ENCODE data around the gene ZNF544. TPM values are rescaled to one million over a fixed set of nuclear protein-coding genes. Genes with fewer than 3 reads are reported as not detected.

ZNF544 gene
- total and polyA plus RNA-seq, 2 of the 8 experiments (the other 6 are each of a cell fraction or from before 2014, with no cell fraction given): 48.8 to 60.8 TPM

DNA sequence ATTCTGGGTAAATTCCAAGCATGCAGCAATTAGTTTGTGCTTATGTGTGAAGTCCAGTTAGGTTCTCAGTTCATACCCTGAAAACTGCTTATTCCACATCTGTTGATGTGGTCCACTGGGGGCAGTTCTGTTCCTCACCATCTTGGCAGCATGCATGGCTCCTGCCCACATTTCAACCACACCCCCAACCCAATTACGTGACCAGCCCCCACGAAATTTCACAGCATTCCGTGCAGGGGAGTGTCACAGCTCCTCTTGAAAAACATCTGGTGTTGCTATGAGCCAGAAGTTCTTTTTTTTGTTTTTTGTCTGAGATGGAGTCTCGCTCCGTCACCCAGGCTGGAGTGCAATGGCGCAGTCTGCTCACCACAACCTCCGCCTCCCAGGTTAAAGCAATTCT, 67.4 kb downstream of the ZNF544 start:
- ChIA-PET POLR2A (ENCODE audit: partially characterized antibody) (interaction anchor here (1.2 to 2.9 kb wide), 4 partner anchors 10 to 68 kb away, joined by 3 to 9 read pairs (median 4); partner anchors contain the start of gene ZNF544), CTCF (ENCODE audit: partially characterized antibody) (interaction anchor here (0.6 to 2.7 kb wide), 3 partner anchors 11 to 116 kb away, joined by 3 to 7 read pairs (median 4); no protein-coding TSS in a partner anchor)
- Histone ChIP-seq H2BK12ac (ENCODE audit: low read depth, low read length) (no peak overlapping the region), H3K9me3 (ENCODE audit: insufficient read depth in 2 of 2, low read depth in 1 of 2, low read length in 1 of 2) (peaks cover 0 to 3% of the 10 kb centered on the region in 2 experiments; a peak in 1 of 4 replicates), H3K27me3 (replicated peaks in 1 of 4; ENCODE audit: control insufficient read depth in 3 of 4, extremely low read depth in 1 of 4, insufficient read depth in 3 of 4, low read length in 3 of 4) (no peaks in the 10 kb centered on the region), H2AFZ (ENCODE audit: low read length) (no peak overlapping the region), H3K27ac (ENCODE audit: low read depth, low read length) (no peak overlapping the region), H2BK120ac (replicated peaks; ENCODE audit: low read depth, low read length) (no peak overlapping the region), H3K4ac (replicated peaks; ENCODE audit: insufficient read length, low read depth, low read length) (no peak overlapping the region), H3K9ac (replicated peaks in 1 of 4; ENCODE audit: extremely low read depth in 1 of 4, low read depth in 3 of 4, low read length in 3 of 4) (no peak overlapping the region), H4K91ac (replicated peaks; ENCODE audit: insufficient read length, low read length) (no peak overlapping the region), H2AK5ac (ENCODE audit: low read depth, low read length) (no peak overlapping the region), H2BK20ac (ENCODE audit: low read length) (no peak overlapping the region), H3K4me1 (replicated peaks in 1 of 4; ENCODE audit: control insufficient read depth in 3 of 4, insufficient read depth in 4 of 4, low read length in 3 of 4) (no peaks in the 10 kb centered on the region), H3K23ac (ENCODE audit: insufficient read length) (no peak overlapping the region), H3K18ac (ENCODE audit: extremely low read depth, low read length) (no peak overlapping the region), H3K14ac (ENCODE audit: insufficient read length) (no peak overlapping the region), H3K4me3 (ENCODE audit: extremely low read depth in 1 of 4, insufficient read depth in 2 of 4, low read depth in 3 of 4, low read length in 4 of 4) (no peak overlapping the region), H4K8ac (ENCODE audit: extremely low read depth, insufficient read depth, low read length) (no peak overlapping the region), H4K5ac (ENCODE audit: insufficient read length, low read depth, low read length) (no peak overlapping the region), H3K79me1 (ENCODE audit: low read depth, low read length) (peaks cover 14% of the 10 kb centered on the region), H2BK15ac (ENCODE audit: low read length) (no peak overlapping the region), H3K56ac (replicated peaks; ENCODE audit: insufficient read length, low read depth, low read length) (no peak overlapping the region), H3K4me2 (ENCODE audit: insufficient read depth in 1 of 2, low read depth in 2 of 2, low read length in 2 of 2) (no peak overlapping the region), H3K79me2 (ENCODE audit: control insufficient read depth in 1 of 2, insufficient read depth in 2 of 2, low read length in 2 of 2) (peaks cover 0 to 34% of the 10 kb centered on the region in 2 experiments; a peak in 2 of 4 replicates), H2BK5ac (ENCODE audit: low read depth, low read length) (no peak overlapping the region), H3K36me3 (ENCODE audit: control insufficient read depth in 2 of 4, insufficient read depth in 4 of 4, low read length in 3 of 4) (peaks cover 23 to 70% (median 54%) of the 10 kb centered on the region in 4 experiments), H3K23me2 (ENCODE audit: low read depth, low read length) (no peaks in the 10 kb centered on the region), H4K20me1 (replicated peaks in 1 of 2; ENCODE audit: control insufficient read depth in 1 of 2, insufficient read depth in 2 of 2, low read length in 2 of 2) (peaks cover 13 to 25% of the 10 kb centered on the region in 2 experiments)
- WGBS, 2 experiments (ENCODE audit: extremely low coverage in 1 of 2, insufficient coverage in 1 of 2, insufficient read length in 1 of 2, insufficient replicate concordance in 2 of 2, low coverage in 1 of 2, low lambda C conversion rate in 2 of 2, missing lambda C conversion rate in 1 of 2): 96% methylated on average over 6 of the region's 7 CpGs; no CpG with 5 or more reads in 1 of the 2 experiments
- DNase-seq (ENCODE audit: low read depth in 1 of 2, low spot score in 2 of 2): no peak
- TF ChIP-seq MAFK (IDR thresholded peaks at IDR 0.05; ENCODE audit: low read depth, low read length) (no peak), CHD1 (IDR thresholded peaks at IDR 0.05; ENCODE audit: low read depth, low read length) (no peak), ASH2L (IDR thresholded peaks at IDR 0.05; ENCODE audit: low read length) (no peak), SP2 (IDR thresholded peaks at IDR 0.05; ENCODE audit: low read length) (no peak)
- TF ChIP-seq, protein P1, sequence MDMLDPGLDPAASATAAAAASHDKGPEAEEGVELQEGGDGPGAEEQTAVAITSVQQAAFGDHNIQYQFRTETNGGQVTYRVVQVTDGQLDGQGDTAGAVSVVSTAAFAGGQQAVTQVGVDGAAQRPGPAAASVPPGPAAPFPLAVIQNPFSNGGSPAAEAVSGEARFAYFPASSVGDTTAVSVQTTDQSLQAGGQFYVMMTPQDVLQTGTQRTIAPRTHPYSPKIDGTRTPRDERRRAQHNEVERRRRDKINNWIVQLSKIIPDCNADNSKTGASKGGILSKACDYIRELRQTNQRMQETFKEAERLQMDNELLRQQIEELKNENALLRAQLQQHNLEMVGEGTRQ (IDR thresholded peaks at IDR 0.05; ENCODE audit: low read length): no peak
- no peak for FAIRE-seq

Measured in H1 (cell line).